GM23338 (cell line): ENCODE results near the gene ARL6IP4. TPM values are rescaled to one million over a fixed set of nuclear protein-coding genes. Genes with fewer than 3 reads are reported as not detected.

Source experiments
- ATAC-seq: fragments of 200-7000 bp; cut with Tn5 transposase; 3 replicates; pipeline ENCODE4 v1.9.1; 2020
- DNase-seq: peaks from one replicate; pipeline ENCODE4 v3.0.0-alpha.2; 2015; ENCODE audit warnings: low spot score
- H2AFZ ChIP-seq: fragments of 200-600 bp; sonication (generic); 2 replicates; pipeline ENCODE4 v1.8.0; 2016; ENCODE audit warnings: antibody characterized with exemption, mild to moderate bottlenecking, moderate library complexity
- H3F3A ChIP-seq: fragments of 200-600 bp; sonication (generic); replicated peaks from 2 replicates; pipeline ENCODE4 v1.8.0; 2017; ENCODE audit warnings: antibody characterized with exemption, mixed run types, low read depth
- H3K27ac ChIP-seq: fragments of 200-600 bp; sonication (generic); 2 replicates; pipeline ENCODE4 v1.6.1; 2016; ENCODE audit warnings: low read depth
- H3K27me3 ChIP-seq: fragments of 200-600 bp; sonication (generic); 2 replicates; pipeline ENCODE4 v1.8.0; 2016; ENCODE audit warnings: mild to moderate bottlenecking, mixed run types, moderate library complexity; ENCODE audit not compliant: insufficient read depth
- H3K36me3 ChIP-seq: fragments of 200-600 bp; sonication (generic); 2 replicates; pipeline ENCODE4 v1.8.0; 2016; ENCODE audit warnings: mild to moderate bottlenecking; ENCODE audit not compliant: insufficient read depth
- H3K4me1 ChIP-seq: fragments of 200-600 bp; sonication (generic); 2 replicates; pipeline ENCODE4 v1.8.0; 2016; ENCODE audit warnings: mild to moderate bottlenecking, moderate library complexity; ENCODE audit not compliant: insufficient read depth
- H3K4me2 ChIP-seq: fragments of 200-600 bp; sonication (generic); 2 replicates; pipeline ENCODE4 v1.7.1; 2017; ENCODE audit warnings: mixed run types
- H3K4me3 ChIP-seq: fragments of 200-600 bp; sonication (generic); 2 replicates; pipeline ENCODE4 v1.6.1; 2016; ENCODE audit warnings: mixed run types
- H3K79me2 ChIP-seq: fragments of 200-600 bp; sonication (generic); replicated peaks from 2 replicates; pipeline ENCODE4 v1.8.0; 2017; ENCODE audit warnings: mild to moderate bottlenecking; ENCODE audit not compliant: insufficient read depth
- H3K9me2 ChIP-seq: fragments of 200-600 bp; sonication (generic); 2 replicates; pipeline ENCODE4 v1.8.0; 2017; ENCODE audit not compliant: insufficient read depth
- H4K20me1 ChIP-seq: fragments of 200-600 bp; sonication (generic); replicated peaks from 2 replicates; pipeline ENCODE4 v1.8.0; 2017; ENCODE audit warnings: mild to moderate bottlenecking; ENCODE audit not compliant: insufficient read depth
- H3K27ac Mint-ChIP-seq: 2 replicates; pipeline ENCODE4 v1.8.0; 2020; ENCODE audit warnings: inconsistent platforms, mild to moderate bottlenecking, moderate library complexity, mixed read lengths
- H3K27me3 Mint-ChIP-seq: 3 replicates; pipeline ENCODE4 v1.8.0; 2022; ENCODE audit warnings: low read depth, mild to moderate bottlenecking, moderate library complexity, mixed read lengths, inconsistent platforms; ENCODE audit not compliant: insufficient read depth, poor library complexity
- H3K36me3 Mint-ChIP-seq: 3 replicates; pipeline ENCODE4 v1.8.0; 2021; ENCODE audit warnings: low read depth, mild to moderate bottlenecking, inconsistent platforms, moderate library complexity, mixed read lengths
- H3K4me1 Mint-ChIP-seq: 3 replicates; pipeline ENCODE4 v1.8.0; 2020; ENCODE audit warnings: mild to moderate bottlenecking, inconsistent platforms, mixed read lengths
- H3K4me3 Mint-ChIP-seq: 3 replicates; pipeline ENCODE4 v1.8.0; 2021; ENCODE audit warnings: moderate library complexity, mild to moderate bottlenecking, inconsistent platforms, mixed read lengths
- H3K9me3 Mint-ChIP-seq: 3 replicates; pipeline ENCODE4 v1.8.0; 2020; ENCODE audit warnings: moderate library complexity, mild to moderate bottlenecking, inconsistent platforms, mixed read lengths
- NANOG ChIP-seq: IDR thresholded peaks from 2 replicates; pipeline ENCODE4 v1.6.1; 2016; ENCODE audit warnings: antibody characterized with exemption, borderline replicate concordance
- polyA plus RNA-seq: library from polyadenylated mRNA; unstranded; fragments of >200 nt; fragmentation: Nextera tagmentation; extraction: Ambion mirVana; gene quantifications from 2 replicates; pipeline ENCODE4 v1.2.1, GENCODE V29; 2016
- total RNA-seq: library from RNA; depleted of rRNA; stranded (reverse); fragments of >200 nt; shearing (Covaris generic); gene quantifications from 2 replicates; pipeline ENCODE4 v1.2.3, GENCODE V29; 2014
- TF ChIP-seq, protein P1 (sequence below): fragments of 250-450 bp; sonication (Bioruptor Pico); IDR thresholded peaks from 2 replicates; pipeline ENCODE4 v1.5.0; 2020; ENCODE audit warnings: mild to moderate bottlenecking, moderate library complexity

The ARL6IP4 gene
- total and polyA plus RNA-seq, 2 experiments from 2014 or later = 85.5 to 169 TPM

DNA sequence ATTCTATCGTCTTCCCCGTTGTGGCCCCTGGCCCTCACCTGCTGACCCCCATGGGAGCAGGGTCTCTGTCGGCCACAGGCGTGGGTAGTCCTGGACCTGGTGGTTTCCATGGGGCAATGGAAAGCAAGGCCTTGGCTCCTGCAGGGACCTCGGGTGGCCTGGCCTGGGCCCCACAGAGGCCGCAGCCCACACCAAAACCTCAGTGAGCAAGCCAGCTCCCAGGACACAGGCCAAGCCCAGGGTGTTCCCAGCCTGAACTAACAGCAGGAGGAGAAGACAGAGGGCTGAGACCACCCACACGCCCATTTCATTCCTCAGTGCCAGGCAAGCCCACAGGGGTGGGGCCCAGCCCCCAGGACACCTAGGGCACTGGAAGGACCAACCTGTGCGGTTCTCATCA, 31.1 kb upstream of the ARL6IP4 start (continued):
- TF ChIP-seq, protein P1, sequence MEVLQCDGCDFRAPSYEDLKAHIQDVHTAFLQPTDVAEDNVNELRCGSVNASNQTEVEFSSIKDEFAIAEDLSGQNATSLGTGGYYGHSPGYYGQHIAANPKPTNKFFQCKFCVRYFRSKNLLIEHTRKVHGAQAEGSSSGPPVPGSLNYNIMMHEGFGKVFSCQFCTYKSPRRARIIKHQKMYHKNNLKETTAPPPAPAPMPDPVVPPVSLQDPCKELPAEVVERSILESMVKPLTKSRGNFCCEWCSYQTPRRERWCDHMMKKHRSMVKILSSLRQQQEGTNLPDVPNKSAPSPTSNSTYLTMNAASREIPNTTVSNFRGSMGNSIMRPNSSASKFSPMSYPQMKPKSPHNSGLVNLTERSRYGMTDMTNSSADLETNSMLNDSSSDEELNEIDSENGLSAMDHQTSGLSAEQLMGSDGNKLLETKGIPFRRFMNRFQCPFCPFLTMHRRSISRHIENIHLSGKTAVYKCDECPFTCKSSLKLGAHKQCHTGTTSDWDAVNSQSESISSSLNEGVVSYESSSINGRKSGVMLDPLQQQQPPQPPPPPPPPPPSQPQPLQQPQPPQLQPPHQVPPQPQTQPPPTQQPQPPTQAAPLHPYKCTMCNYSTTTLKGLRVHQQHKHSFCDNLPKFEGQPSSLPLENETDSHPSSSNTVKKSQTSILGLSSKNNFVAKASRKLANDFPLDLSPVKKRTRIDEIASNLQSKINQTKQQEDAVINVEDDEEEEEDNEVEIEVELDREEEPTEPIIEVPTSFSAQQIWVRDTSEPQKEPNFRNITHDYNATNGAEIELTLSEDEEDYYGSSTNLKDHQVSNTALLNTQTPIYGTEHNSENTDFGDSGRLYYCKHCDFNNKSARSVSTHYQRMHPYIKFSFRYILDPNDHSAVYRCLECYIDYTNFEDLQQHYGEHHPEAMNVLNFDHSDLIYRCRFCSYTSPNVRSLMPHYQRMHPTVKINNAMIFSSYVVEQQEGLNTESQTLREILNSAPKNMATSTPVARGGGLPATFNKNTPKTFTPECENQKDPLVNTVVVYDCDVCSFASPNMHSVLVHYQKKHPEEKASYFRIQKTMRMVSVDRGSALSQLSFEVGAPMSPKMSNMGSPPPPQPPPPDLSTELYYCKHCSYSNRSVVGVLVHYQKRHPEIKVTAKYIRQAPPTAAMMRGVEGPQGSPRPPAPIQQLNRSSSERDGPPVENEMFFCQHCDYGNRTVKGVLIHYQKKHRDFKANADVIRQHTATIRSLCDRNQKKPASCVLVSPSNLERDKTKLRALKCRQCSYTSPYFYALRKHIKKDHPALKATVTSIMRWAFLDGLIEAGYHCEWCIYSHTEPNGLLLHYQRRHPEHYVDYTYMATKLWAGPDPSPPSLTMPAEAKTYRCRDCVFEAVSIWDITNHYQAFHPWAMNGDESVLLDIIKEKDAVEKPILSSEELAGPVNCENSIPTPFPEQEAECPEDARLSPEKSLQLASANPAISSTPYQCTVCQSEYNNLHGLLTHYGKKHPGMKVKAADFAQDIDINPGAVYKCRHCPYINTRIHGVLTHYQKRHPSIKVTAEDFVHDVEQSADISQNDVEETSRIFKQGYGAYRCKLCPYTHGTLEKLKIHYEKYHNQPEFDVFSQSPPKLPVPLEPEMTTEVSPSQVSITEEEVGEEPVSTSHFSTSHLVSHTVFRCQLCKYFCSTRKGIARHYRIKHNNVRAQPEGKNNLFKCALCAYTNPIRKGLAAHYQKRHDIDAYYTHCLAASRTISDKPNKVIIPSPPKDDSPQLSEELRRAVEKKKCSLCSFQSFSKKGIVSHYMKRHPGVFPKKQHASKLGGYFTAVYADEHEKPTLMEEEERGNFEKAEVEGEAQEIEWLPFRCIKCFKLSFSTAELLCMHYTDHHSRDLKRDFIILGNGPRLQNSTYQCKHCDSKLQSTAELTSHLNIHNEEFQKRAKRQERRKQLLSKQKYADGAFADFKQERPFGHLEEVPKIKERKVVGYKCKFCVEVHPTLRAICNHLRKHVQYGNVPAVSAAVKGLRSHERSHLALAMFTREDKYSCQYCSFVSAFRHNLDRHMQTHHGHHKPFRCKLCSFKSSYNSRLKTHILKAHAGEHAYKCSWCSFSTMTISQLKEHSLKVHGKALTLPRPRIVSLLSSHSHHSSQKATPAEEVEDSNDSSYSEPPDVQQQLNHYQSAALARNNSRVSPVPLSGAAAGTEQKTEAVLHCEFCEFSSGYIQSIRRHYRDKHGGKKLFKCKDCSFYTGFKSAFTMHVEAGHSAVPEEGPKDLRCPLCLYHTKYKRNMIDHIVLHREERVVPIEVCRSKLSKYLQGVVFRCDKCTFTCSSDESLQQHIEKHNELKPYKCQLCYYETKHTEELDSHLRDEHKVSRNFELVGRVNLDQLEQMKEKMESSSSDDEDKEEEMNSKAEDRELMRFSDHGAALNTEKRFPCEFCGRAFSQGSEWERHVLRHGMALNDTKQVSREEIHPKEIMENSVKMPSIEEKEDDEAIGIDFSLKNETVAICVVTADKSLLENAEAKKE = no peak

DNA sequence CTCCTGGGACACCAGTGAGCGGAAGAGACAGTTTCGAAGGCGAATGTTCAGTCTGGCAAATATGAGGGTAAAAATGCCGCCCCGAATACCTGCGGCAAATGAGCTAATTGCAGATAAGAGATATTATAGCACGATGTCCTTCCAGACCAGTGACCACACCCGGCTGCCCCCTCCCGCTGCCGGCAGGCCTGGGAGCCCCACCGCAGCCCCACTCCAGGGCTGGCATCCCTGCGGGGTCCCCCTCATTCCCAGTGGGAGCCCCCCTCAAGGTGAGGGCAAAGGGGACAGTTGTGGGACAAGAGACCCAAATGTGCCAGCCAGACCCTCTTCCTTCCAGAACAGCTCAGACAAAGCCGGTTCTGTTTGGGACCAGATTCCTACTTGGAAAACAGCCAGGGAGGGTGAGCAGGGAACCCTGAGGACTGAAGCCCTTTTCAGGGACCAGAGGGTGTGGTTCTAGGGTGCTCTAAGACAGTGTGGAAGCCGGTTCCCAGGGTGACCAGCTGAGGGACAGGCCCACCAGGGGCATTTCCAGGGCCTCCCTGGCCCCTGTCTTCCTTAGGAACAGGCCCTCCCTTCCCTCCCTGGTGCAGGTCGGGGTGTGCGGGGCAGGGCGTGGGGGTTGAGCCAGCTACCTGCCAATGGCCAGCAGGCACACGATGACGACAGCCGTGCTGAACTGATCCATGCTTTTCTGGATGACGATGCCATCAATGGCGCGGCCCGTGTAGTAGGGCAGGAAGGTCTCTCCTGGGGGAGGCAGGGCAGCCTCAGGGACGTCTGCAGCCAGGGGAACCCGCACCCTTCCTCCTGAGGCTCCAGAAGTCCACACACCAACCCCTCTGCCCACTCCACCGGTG, 30.4 kb upstream of the ARL6IP4 start:
- no peaks in the 10 kb centered on the region for H3K9me2 ChIP-seq
- no peaks in the 10 kb centered on the region for H3F3A ChIP-seq
- Mint-ChIP-seq H3K27ac (no peak overlapping the region), H3K27me3 (peaks cover 13% of the 10 kb centered on the region), H3K4me3 (no peak overlapping the region), H3K9me3 (no peaks in the 10 kb centered on the region), H3K36me3 (no peaks in the 10 kb centered on the region; the same call in 2 of the 3 replicates), H3K4me1 (no peaks in the 10 kb centered on the region)
- no peak overlapping the region for H3K4me2 ChIP-seq
- H3K4me3 ChIP-seq = no peak overlapping the region
- H3K27ac ChIP-seq = no peak overlapping the region
- peaks cover 12% of the 10 kb centered on the region; the same call in 1 of the 2 replicates for H4K20me1 ChIP-seq
- ATAC-seq (no peak), DNase-seq (no peak)
- TF ChIP-seq NANOG = no peak
- TF ChIP-seq, protein P1 = no peak
- H3K4me1 ChIP-seq = no peaks in the 10 kb centered on the region
- no peaks in the 10 kb centered on the region for H3K27me3 ChIP-seq
- H3K79me2 ChIP-seq = no peaks in the 10 kb centered on the region
- H3K36me3 ChIP-seq = no peaks in the 10 kb centered on the region
- no peak overlapping the region for H2AFZ ChIP-seq
